GM19438 (cell line): Measurements from ENCODE around the gene TBXA2R.
"Not testable (repeated sequence)": the region's sequence is repeated elsewhere in the genome, so short reads cannot be mapped to it uniquely, and the experiment has no call there.

Source experiments
- ATAC-seq: cut with Tn5 transposase; IDR thresholded peaks from one replicate; pipeline ENCODE4 v1.9.1; 2021; ENCODE audit warnings: low read depth; ENCODE audit not compliant: unreplicated experiment

The TBXA2R gene

DNA sequence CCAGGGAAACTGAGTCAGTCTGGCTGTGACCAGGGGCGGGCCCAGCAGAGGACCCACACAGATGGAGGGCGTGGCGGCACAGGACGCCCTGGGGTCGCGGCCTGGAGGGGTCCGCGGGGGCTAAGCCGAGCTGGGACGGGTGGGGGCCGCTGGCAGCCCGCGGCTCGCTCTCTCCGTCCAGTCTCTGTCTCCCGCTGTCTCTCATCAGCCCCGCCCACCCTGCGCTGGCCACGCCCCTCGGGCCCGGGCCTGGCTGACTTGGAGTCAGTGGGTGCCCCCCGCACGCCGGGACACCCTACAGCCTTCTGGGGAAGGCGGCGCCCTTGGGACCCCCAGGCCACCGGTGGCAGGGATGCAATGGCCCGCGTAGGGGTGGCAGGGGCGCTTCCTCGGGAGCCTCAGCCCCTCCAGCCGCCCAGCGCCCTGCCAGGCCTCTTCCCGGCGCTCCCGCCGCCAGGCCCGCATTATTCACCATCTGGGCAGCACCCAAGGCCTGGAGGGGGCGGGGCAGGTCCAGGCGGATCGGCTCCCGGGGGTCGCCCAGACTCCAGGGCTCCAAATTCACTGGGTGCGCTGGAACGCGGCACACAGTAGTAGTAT is at the start of gene TBXA2R:
Gene TBXA2R (minus strand): TSS at position 186 of the 600 bp plus-strand sequence. CDS start 6,241 bp downstream, outside the sequence.
- ATAC-seq: no peak

DNA sequence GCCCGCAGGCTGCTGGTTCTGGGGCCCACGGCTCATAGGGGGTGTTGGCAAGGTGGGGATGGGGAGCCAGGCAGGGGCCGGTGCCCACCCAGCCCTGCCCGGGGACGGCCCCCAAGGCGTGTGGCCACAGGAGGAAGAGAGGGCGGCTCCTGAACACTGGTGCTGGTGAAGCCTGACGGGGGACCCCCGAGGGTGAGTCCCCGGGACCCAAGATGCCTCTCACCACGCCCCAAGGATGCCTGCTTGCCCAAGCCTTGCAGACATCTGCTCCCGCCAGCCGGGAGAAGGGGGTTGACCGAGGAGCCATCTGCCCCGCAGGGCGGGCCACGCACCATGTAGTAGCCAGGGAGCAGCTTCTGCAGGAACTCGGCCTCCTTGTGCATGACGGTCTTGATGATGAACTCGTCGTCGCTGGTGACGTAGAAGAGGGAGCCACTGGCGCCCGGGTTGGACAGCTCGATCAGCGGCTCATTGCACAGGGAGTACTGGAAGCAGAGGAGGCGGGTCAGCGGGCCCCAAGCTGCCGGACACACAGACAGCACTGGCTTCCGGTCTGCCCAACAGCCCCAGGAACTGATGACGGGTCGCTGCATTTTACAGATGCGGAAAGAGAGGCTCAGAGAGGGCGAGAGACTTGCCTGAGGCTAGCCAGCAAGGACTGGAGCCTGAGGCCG is 49.5 kb upstream of the TBXA2R start:
- ATAC-seq: no peak

DNA sequence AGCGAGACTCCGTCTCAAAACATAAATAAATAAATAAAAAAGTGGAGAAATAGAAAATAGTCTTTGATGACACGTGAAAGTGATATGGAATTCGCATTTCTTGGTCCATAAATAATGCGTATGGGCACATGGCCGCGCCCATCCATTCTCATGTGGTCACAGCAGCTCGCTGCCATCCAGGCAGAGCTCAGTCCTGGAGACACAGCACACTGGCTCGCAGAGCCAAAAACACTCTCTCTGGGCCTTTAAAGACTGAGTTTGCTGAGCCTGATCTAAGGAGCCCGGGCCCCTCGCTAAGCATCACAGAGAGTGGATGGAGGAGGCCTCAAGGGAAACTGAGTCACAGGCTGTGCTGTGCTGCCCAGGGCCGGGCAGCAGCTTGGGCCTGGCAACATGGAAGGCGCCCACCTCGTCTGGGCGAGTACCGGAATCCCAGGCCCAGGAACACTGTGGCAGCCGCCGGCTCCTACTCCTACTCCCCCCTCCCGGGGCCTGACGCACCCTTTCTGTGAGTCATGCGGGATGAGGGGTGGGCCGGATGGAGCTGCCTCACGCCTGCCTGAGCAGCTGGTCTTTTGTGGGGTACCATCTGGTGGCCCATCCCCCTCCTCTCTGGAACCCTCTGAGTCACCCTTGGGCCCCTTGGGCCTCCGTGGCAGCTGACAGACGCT is 48.9 kb upstream of the TBXA2R start:
- no peak for ATAC-seq

DNA sequence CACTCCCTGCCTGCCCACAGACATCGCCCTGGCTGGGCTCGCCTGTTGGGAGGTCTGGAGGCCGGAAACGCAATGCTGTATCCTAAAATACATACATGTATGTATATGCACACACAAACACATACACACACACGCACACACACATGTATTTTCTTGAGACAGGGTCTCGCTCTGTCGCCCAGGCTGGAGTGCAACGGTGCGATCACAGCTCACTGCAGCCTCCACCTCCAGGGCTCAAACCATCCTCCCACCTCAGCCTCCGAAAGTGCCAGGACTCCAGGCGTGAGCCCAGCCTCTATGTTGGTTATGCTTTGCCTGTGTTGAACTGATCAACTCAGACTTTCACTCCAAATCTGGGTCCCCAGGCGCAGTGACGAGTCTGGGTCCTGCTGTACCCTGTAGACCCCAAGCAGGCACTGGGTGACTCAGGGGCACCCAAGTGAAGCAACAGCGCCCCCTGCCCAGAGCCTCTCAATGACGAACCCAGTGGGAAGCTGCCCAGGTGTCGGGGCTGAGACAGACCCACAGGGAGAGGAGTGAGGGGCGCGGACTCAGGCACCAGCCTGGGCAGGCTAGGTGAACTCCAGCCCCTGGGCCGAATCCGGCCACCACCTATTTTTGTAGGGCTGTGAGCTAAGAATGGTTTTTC is 47.3 kb upstream of the TBXA2R start:
- ATAC-seq: no peak

GRCh38 chr19:3653081-3653795 is 46.6 kb upstream of the TBXA2R start:
- no peak for ATAC-seq

GRCh38 chr19:3652422-3652821 is 45.7 kb upstream of the TBXA2R start:
- ATAC-seq: no peak

- ATAC-seq: no peak
Measured at GRCh38 chr19:3651684-3652083, 45.0 kb upstream of the TBXA2R start.

DNA sequence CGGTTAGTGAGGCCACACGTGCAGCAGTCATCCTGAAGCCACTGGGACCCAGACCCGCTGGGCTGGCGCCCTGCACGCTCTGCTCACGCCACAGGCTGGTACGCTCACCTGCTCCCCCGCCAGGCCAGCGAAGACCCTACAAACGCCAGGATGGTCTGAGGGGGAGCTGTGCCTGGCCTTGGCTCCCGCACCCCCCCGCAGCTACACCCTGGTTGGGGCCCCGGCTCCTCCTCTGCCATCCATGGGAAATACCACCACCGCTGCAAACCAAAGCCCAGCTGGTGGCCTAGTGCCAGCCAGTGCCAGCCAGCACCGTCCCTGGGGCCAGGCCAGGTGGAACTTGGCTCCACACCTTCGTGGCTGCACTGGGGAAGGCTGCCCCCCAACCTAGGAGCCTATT is 43.2 kb upstream of the TBXA2R start:
- no peak for ATAC-seq

GRCh38 chr19:3648037-3648905 is 41.6 kb upstream of the TBXA2R start:
- no peak for ATAC-seq

- not testable (repeated sequence) for ATAC-seq
Measured at GRCh38 chr19:3647102-3647501, 40.4 kb upstream of the TBXA2R start.

GRCh38 chr19:3646336-3647092 is 39.8 kb upstream of the TBXA2R start:
- ATAC-seq: no peak

- ATAC-seq: no peak
Measured at GRCh38 chr19:3645726-3646125, 39.1 kb upstream of the TBXA2R start.

- no peak for ATAC-seq
Measured at GRCh38 chr19:3645067-3645396, 38.4 kb upstream of the TBXA2R start.

GRCh38 chr19:3644351-3645066 is 37.8 kb upstream of the TBXA2R start:
- no peak for ATAC-seq

DNA sequence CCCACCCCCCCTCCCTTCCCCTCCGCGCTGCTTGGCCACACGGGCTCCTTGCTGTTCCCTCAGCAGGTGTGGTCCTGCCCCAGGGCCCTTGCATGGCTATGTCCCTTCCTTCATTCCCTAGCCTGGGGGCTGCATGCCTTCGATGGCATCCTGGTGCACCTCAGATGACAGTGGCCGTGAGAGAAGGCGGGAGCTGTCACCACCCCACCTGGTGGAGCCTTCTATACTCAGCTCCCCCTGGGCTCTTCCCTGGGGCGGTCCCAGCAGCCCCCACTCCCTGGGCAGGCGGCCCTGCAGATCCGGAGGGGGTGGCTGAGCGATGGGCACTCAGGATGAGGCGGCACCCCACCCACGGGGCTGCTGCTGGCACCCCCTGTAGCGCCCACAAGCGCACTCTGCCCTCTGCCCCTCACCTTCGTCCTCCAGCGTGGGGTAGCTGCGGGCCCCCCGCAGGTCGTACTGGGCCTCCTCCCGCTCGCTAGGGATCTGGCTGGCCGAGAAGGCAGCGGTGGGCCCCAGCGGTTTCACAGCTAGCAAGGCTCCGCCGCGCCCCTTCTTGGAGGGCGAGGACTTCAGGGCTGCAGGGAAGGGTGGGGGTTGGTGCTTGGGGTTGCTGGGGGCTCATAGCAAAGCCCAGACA is 37.1 kb upstream of the TBXA2R start:
- no peak for ATAC-seq

GRCh38 chr19:3642987-3643673 is 36.5 kb upstream of the TBXA2R start:
- ATAC-seq: no peak

DNA sequence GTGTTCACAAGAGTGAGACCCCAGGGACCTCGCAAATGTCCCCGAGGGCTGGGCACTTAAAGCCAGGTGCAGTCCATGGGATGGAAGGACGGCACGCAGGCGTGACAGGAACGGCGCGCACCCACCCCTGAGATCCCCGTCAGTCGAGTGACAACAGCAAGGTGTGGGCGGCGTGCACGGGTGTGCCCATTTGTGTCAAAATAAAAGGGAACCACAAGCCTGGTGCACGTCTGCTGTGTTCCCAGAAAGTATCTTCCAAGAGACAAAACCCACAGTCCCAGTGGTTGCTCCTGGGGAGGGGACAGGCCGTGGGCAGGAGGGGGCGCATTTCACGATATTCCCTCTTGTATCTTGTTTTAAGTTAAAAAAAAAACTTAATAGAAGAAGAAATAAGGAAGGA is 35.6 kb upstream of the TBXA2R start:
- no peak for ATAC-seq
